Upper lobe of left lung (tissue), 6 donors: ENCODE data around the gene IGBP1. TPM values are rescaled to one million over a fixed set of nuclear protein-coding genes. Genes with fewer than 3 reads are reported as not detected.

Source experiments
- ATAC-seq, 2 donors: fragments of 200-7000 bp; cut with Tn5 transposase; one replicate each; pipeline ENCODE4 v1.9.1; 2022; ENCODE audit warnings: mild to moderate bottlenecking in 2 of 2, moderate library complexity in 2 of 2; ENCODE audit not compliant: low FRiP score in 2 of 2
- DNase-seq, 2 donors: peaks; one replicate each; pipeline ENCODE4 v3.0.0-alpha.2; 2019 to 2020
- H3K27ac ChIP-seq, 4 donors: fragments of 200-600 bp; sonication (generic); one replicate each; pipeline ENCODE4 v1.5.1; 2016 to 2019
- H3K27me3 ChIP-seq, 4 donors: fragments of 200-600 bp; sonication (generic); one replicate each; pipeline ENCODE4 v1.5.1; 2017 to 2019
- H3K36me3 ChIP-seq, 4 donors: fragments of 200-600 bp; sonication (generic); one replicate each; pipeline ENCODE4 v1.5.1; 2016 to 2019
- H3K4me1 ChIP-seq, 4 donors: fragments of 200-600 bp; sonication (generic); one replicate each; pipeline ENCODE4 v1.5.1; 2018 to 2019
- H3K4me3 ChIP-seq, 4 donors: fragments of 200-600 bp; sonication (generic); one replicate each; pipeline ENCODE4 v1.5.1; 2017 to 2019; ENCODE audit warnings: mild to moderate bottlenecking in 2 of 4, moderate library complexity in 1 of 4
- H3K9me3 ChIP-seq, 4 donors: fragments of 200-600 bp; sonication (generic); one replicate each; pipeline ENCODE4 v1.5.1; 2018 to 2019
- CTCF ChIP-seq, 6 experiments: fragments of 450-650 bp in 4 of 6; fragments of 200-600 bp in 2 of 6; sonication (generic) in 2 of 6; IDR thresholded peaks; one replicate each; pipeline ENCODE4 v1.5.1; 2016 to 2019; ENCODE audit warnings: antibody characterized with exemption in 6 of 6
- EP300 ChIP-seq, 4 donors: sonication (generic); formaldehyde crosslinking; IDR thresholded peaks; one replicate each; pipeline ENCODE4 v1.5.1; 2017; ENCODE audit warnings: antibody characterized with exemption in 4 of 4, control low read depth in 2 of 4
- POLR2A ChIP-seq, 4 donors: fragments of 450-650 bp; IDR thresholded peaks; one replicate each; pipeline ENCODE4 v1.5.1; 2016 to 2017; ENCODE audit warnings: antibody characterized with exemption in 4 of 4, mild to moderate bottlenecking in 2 of 4
- POLR2AphosphoS5 ChIP-seq, 2 donors: sonication (generic); formaldehyde crosslinking; IDR thresholded peaks; one replicate each; pipeline ENCODE4 v1.5.1; 2017; ENCODE audit warnings: antibody characterized with exemption in 2 of 2
- WGBS, 2 donors: methylation state at CpG; one replicate each; pipeline ENCODE4 v1.1.5; 2017 to 2018; 5-methylcytosine and 5-hydroxymethylcytosine counted together
- total RNA-seq, 6 donors: library from RNA; depleted of rRNA in 4 of 6; stranded (reverse); fragments of >200 nt in 4 of 6; gene quantifications; one replicate each; pipeline versions ENCODE4 v1.1.0 to v1.2.1, GENCODE V29; 2016 to 2021
- donor health status: DM: no; HTN: no; CAD: no; lungs with moderate emphysema.
- donor health status: DM: no; HTN: yes; CAD: no; lungs with severe emphysema.

IGBP1 gene
- total RNA-seq, 6 donors from 2014 or later = 35.3 to 62.1 (median 46.6) TPM

GRCh38 chrX:70172964-70173363 is 39.7 kb downstream of the IGBP1 start:
- no peak for TF ChIP-seq CTCF (IDR thresholded peaks at IDR 0.05)
- TF ChIP-seq POLR2A (IDR thresholded peaks at IDR 0.05) = no peak
- no peak for TF ChIP-seq POLR2AphosphoS5 (IDR thresholded peaks at IDR 0.05)
- no peak for TF ChIP-seq EP300 (IDR thresholded peaks at IDR 0.05)
- Histone ChIP-seq H3K4me1 (no peaks in the 10 kb centered on the region), H3K9me3 (no peaks in the 10 kb centered on the region), H3K27ac (no peak overlapping the region), H3K27me3 (no peaks in the 10 kb centered on the region), H3K4me3 (no peak overlapping the region), H3K36me3 (no peaks in the 10 kb centered on the region)
- ATAC-seq (no peak), DNase-seq (no peak)
- 68 to 75% methylated on average over 3 to 4 of the region's 4 CpGs for WGBS, 2 donors

GRCh38 chrX:70174754-70175153 is 41.5 kb downstream of the IGBP1 start:
- 56 to 60% methylated on average over 4 of the region's 4 CpGs for WGBS, 2 donors
- no peaks in the 10 kb centered on the region for H3K27me3 ChIP-seq
- no peak overlapping the region for H3K27ac ChIP-seq
- no peak for DNase-seq
- H3K36me3 ChIP-seq = no peaks in the 10 kb centered on the region
- H3K4me3 ChIP-seq = no peak overlapping the region
- TF ChIP-seq EP300 (IDR thresholded peaks at IDR 0.05) (no peak), POLR2AphosphoS5 (IDR thresholded peaks at IDR 0.05) (no peak), CTCF (IDR thresholded peaks at IDR 0.05) (no peak), POLR2A (IDR thresholded peaks at IDR 0.05) (no peak)
- H3K4me1 ChIP-seq = no peaks in the 10 kb centered on the region
- no peaks in the 10 kb centered on the region for H3K9me3 ChIP-seq
- no peak for ATAC-seq

GRCh38 chrX:70175338-70175737 is 42.1 kb downstream of the IGBP1 start:
- H3K27ac ChIP-seq = no peak overlapping the region
- 82 to 83% methylated on average over 1 to 7 of the region's 7 CpGs for WGBS, 2 donors
- H3K27me3 ChIP-seq = no peaks in the 10 kb centered on the region

GRCh38 chrX:70176938-70177533 is 43.8 kb downstream of the IGBP1 start, which contains the start of gene DGAT2L6:
Gene DGAT2L6 (plus strand): TSS chrX:70177483. CDS start chrX:70177583, 100 bp downstream.
- TF ChIP-seq POLR2A (IDR thresholded peaks at IDR 0.05) = no peak
- TF ChIP-seq EP300 (IDR thresholded peaks at IDR 0.05) = no peak
- no peak for TF ChIP-seq POLR2AphosphoS5 (IDR thresholded peaks at IDR 0.05)
- no peak for TF ChIP-seq CTCF (IDR thresholded peaks at IDR 0.05)
- Histone ChIP-seq H3K9me3 (no peaks in the 10 kb centered on the region), H3K4me1 (no peaks in the 10 kb centered on the region), H3K27ac (no peak within 1 kb of the TSS), H3K4me3 (no peak within 1 kb of the TSS), H3K36me3 (no peaks in the 10 kb centered on the region), H3K27me3 (no peaks in the 10 kb centered on the region)
- WGBS, 2 donors = 52 to 66% methylated on average over 6 to 7 of the region's 7 CpGs
- ATAC-seq = no peak
- DNase-seq = no peak

More at GRCh38 chrX:70175338-70175737, 42.1 kb downstream of the IGBP1 start:
- ATAC-seq = no peak
- H3K4me3 ChIP-seq = no peak overlapping the region
- no peaks in the 10 kb centered on the region for H3K36me3 ChIP-seq
- no peak for DNase-seq
- H3K4me1 ChIP-seq = no peaks in the 10 kb centered on the region
- H3K9me3 ChIP-seq = no peaks in the 10 kb centered on the region
- no peak for TF ChIP-seq EP300 (IDR thresholded peaks at IDR 0.05)
- no peak for TF ChIP-seq CTCF (IDR thresholded peaks at IDR 0.05)
- TF ChIP-seq POLR2AphosphoS5 (IDR thresholded peaks at IDR 0.05) = no peak
- TF ChIP-seq POLR2A (IDR thresholded peaks at IDR 0.05) = no peak

- Histone ChIP-seq H3K4me3 (no peak overlapping the region), H3K27ac (no peak overlapping the region), H3K36me3 (no peaks in the 10 kb centered on the region), H3K27me3 (no peaks in the 10 kb centered on the region), H3K4me1 (no peaks in the 10 kb centered on the region), H3K9me3 (no peaks in the 10 kb centered on the region)
- TF ChIP-seq POLR2A (IDR thresholded peaks at IDR 0.05) = no peak
- TF ChIP-seq CTCF (IDR thresholded peaks at IDR 0.05) = no peak
- no peak for TF ChIP-seq POLR2AphosphoS5 (IDR thresholded peaks at IDR 0.05)
- TF ChIP-seq EP300 (IDR thresholded peaks at IDR 0.05) = no peak
- ATAC-seq (no peak), DNase-seq (no peak)
- 75 to 93% methylated on average over 5 of the region's 5 CpGs for WGBS, 2 donors
Observed at GRCh38 chrX:70183091-70183490, 49.8 kb downstream of the IGBP1 start.
